Erythroblast (primary cell): ENCODE data around the gene THAP5.

ENCODE experiments used
- GATA1 ChIP-seq: IDR thresholded peaks from 2 replicates; pipeline ENCODE4 v1.6.1; 2011; ENCODE audit warnings: low read depth, mild to moderate bottlenecking, control low read depth, low read length, moderate library complexity
- POLR2A ChIP-seq: IDR thresholded peaks from 2 replicates; pipeline ENCODE4 v1.6.1; 2011; ENCODE audit warnings: mild to moderate bottlenecking, low read length

DNA sequence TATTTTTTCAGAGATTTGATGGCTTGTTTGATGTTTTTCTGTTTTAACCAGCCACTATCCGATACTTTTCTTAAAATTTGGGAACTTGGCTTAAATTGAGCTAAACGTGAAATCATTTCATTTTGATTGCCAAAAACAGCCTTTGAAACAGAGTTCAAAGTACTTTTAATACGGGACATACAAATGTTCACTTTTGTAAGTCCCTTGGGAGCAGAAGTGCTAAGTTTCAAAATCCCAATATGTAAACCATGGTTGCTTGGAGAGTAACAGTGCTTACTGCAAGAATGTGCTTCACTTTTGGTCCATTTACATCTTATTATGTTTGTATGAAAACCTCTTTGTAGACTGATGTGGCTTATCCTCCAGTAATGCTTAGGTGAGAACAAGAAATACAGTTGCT lies 54.5 kb downstream of the THAP5 start:
- TF ChIP-seq POLR2A (no peak), GATA1 (no peak)
